ENCODE data around the gene TSPAN9.
A peak's percentile ranks its signal among the peaks of the same experiment; 100 is the strongest.
"Not testable (repeated sequence)": the region's sequence is repeated elsewhere in the genome, so short reads cannot be mapped to it uniquely, and the experiment has no call there.

Gene TSPAN9

GRCh38 chr12:3065300-3065699 lies 11.9 kb upstream of the TSPAN9 start:
- H3K4me3 ChIP-seq (ENCODE audit: low read depth, low read length): no peak overlapping the region
- no peak for TF ChIP-seq CTCF (conservative IDR thresholded peaks at IDR 0.05; ENCODE audit: low read depth, low read length)
- DNase-seq (ENCODE audit: low read depth): no peak

GRCh38 chr12:3065846-3066245 lies 11.3 kb upstream of the TSPAN9 start:
- H3K4me3 ChIP-seq (ENCODE audit: low read depth, low read length): not testable (repeated sequence)
- DNase-seq (ENCODE audit: low read depth): peak; percentile 28

GRCh38 chr12:3069714-3070113 lies 7.5 kb upstream of the TSPAN9 start:
- no peak overlapping the region for H3K4me3 ChIP-seq (ENCODE audit: low read depth, low read length)
- DNase-seq (ENCODE audit: low read depth): no peak
- no peak for TF ChIP-seq CTCF (conservative IDR thresholded peaks at IDR 0.05; ENCODE audit: low read depth, low read length)

DNA sequence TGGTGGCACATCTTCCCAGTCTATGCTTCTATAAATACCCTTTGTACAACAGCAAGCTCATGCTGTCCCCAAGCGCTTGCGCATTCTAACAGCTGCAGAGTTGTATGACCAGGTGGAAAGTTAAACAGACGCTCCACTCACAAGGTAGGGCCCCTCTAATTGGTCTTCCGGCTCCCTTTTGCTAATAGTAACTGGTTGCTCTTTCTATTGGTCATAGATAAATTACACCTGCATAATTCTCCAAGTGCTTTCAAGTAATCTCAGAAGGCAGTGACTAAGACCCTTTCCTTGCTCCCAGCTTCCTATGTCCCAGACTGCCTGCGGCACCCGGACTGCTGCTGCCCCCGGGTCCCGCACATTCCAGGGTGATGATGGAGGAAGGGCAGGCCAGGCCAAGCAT lies 6.1 kb upstream of the TSPAN9 start:
- H3K4me3 ChIP-seq (ENCODE audit: low read depth, low read length): no peak overlapping the region
- no peak for DNase-seq (ENCODE audit: low read depth)
- no peak for TF ChIP-seq CTCF (conservative IDR thresholded peaks at IDR 0.05; ENCODE audit: low read depth, low read length)

DNA sequence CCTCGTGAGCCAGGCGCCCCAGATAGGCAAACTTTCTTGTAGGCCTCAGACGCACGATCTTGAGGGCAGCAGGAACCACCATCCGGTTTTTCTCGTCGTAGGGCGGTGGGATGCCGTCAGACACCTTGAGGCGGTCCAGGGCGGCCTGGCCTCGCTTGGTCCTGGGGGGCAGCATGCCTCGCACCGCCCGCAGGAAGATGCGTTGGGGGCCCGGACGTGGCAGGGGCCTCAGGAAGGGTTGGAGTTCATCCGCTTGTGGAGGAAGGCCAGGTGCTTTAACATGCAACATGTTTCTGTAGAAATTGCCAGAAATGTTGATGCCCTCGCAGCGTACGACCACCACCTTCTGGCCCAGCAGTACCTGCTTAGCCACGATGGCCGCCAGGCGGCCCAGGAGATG lies 5.5 kb upstream of the TSPAN9 start:
- H3K4me3 ChIP-seq (ENCODE audit: low read depth, low read length): no peak overlapping the region
- DNase-seq (ENCODE audit: low read depth): no peak
- TF ChIP-seq CTCF (conservative IDR thresholded peaks at IDR 0.05; ENCODE audit: low read depth, low read length): no peak

DNA sequence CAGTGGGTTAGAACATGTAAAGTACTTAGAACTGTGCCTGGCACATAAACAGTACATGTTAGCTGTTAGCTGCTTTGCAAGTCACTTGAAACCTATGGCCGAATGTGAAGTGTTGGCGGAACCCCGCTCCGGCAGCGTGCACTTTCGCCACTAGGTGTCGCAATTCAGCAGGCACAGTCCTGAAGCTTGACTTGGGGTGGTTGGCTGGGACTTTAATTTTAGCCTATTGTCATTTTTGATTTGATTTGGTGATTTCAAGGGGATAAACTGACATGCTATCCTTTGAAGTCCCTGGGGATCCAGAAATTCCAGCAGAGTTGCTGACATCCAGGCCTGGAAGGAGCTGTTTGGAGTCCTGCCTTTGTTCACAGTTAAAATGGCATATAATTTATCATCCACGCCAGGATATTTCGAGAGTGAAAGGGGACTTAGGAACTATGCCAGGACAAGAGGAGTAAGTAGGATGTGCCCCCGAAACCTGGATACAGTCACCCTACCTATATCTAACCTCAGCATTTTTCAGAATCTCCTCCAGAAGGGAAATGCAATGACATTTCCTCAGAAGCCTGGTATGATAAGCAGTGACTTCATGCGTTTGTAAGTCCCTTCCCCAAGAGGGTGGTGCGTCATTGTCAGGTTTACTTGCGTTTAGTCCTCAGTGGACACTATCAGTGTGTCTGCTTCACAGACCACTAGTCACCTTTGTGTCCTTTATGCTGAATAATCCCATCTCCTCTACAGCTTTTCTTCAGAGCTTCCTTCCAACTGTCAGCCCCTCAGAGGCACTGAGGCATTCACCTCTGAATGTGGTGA lies 3.5 kb upstream of the TSPAN9 start:
- H3K4me3 ChIP-seq (ENCODE audit: low read depth, low read length): no peak overlapping the region
- TF ChIP-seq CTCF (conservative IDR thresholded peaks at IDR 0.05; ENCODE audit: low read depth, low read length): peak; percentile 100
- peak; percentile 94 for DNase-seq (ENCODE audit: low read depth)

GRCh38 chr12:3075315-3075714 lies 1.9 kb upstream of the TSPAN9 start:
- TF ChIP-seq CTCF (conservative IDR thresholded peaks at IDR 0.05; ENCODE audit: low read depth, low read length): no peak
- DNase-seq (ENCODE audit: low read depth): no peak
- no peak overlapping the region for H3K4me3 ChIP-seq (ENCODE audit: low read depth, low read length)
